SK-N-SH (cell line): ENCODE results near the gene ATP6V0C.

Source experiments
- CHD2 ChIP-seq: fragments of 150-350 bp; IDR thresholded peaks from 2 replicates; pipeline ENCODE4 v1.6.1; 2018; ENCODE audit warnings: low read length; ENCODE audit not compliant: partially characterized antibody
- EP300 ChIP-seq, 2 experiments: IDR thresholded peaks; 2 replicates each; pipeline versions ENCODE4 v1.4.0 to v1.6.1; 2012; ENCODE audit warnings: borderline replicate concordance in 1 of 2, low read depth in 1 of 2, low read length in 1 of 2
- EZH2phosphoT487 ChIP-seq: fragments of 200-600 bp; sonication (generic); IDR thresholded peaks from 2 replicates; pipeline ENCODE4 v1.6.1; 2017; ENCODE audit warnings: low read depth, mixed run types, mild to moderate bottlenecking, antibody characterized with exemption, moderate library complexity, borderline replicate concordance
- GABPA ChIP-seq: IDR thresholded peaks from 2 replicates; pipeline ENCODE4 v1.4.0; 2012; ENCODE audit warnings: low read depth, mild to moderate bottlenecking
- GATA2 ChIP-seq: sonication (generic); formaldehyde crosslinking; IDR thresholded peaks from 2 replicates; pipeline ENCODE4 v1.5.0; 2020; ENCODE audit warnings: mild to moderate bottlenecking, missing genetic modification reagents
- JUND ChIP-seq: IDR thresholded peaks from 2 replicates; pipeline ENCODE4 v1.4.0; 2012
- MXI1 ChIP-seq: IDR thresholded peaks from 2 replicates; pipeline ENCODE4 v1.6.1; 2012; ENCODE audit warnings: mild to moderate bottlenecking, low read depth, low read length, improper control_type of control experiment
- POLR2AphosphoS5 ChIP-seq: IDR thresholded peaks from 2 replicates; pipeline ENCODE4 v1.6.1; 2012; ENCODE audit warnings: low read depth, low read length
- RCOR1 ChIP-seq: fragments of 150-350 bp; IDR thresholded peaks from 2 replicates; pipeline ENCODE4 v1.6.1; 2017; ENCODE audit warnings: antibody characterized with exemption, low read length
- RFX5 ChIP-seq: IDR thresholded peaks from 2 replicates; pipeline ENCODE4 v1.6.1; 2012; ENCODE audit warnings: mild to moderate bottlenecking, improper control_type of control experiment, low read length
- TCF12 ChIP-seq: IDR thresholded peaks from 2 replicates; pipeline ENCODE4 v1.4.0; 2012
- TF ChIP-seq, protein P1 (sequence below): fragments of 200-600 bp; sonication (generic); IDR thresholded peaks from 2 replicates; pipeline ENCODE4 v1.6.1; 2017; ENCODE audit warnings: antibody characterized with exemption, mild to moderate bottlenecking, moderate library complexity

DNA sequence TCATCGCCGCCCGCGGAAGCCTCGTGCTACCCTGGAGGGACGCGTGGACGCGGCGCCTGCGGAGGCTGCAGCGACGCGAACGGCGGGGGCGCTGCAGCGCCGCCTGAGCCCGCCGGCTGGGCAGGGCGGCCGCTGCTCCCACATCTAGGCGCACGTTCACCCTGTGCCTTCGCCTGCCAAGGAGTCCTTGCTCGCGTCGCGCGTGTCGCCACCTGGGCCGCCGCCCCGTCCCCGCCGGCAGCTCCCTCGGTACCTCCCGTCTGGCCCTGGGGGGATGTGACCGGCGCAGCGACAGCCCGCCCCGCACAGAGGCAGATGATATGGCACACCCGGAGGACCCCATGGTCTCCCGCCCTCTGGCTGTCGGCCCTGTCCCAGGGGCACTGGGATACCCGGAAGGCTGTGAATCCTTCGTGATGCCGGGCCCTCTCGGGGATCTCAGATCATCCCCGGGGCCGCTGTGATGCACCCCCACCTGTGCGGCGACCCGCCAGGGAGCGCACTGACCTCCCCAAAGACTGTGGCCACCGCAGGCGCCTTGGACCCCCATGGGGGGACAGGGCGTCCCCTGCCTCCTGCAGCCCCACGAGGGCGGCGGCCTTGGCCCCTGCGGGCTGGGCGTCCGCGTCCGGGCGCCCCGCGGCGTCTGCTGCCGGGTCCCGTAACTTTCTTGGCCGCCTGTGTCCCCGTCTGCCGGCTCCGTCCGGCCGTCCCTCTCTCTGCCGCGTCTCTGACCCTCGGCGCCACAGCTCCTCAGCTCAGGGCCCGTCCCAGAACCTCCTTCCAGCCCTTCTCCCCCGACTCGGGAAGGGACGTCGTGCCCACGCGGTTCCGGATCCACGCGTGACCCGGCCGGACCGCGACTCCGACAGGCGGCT is 39.5 kb upstream of the ATP6V0C start:
- TF ChIP-seq CHD2 (no peak), RCOR1 (no peak), POLR2AphosphoS5 (no peak), TCF12 (no peak), JUND (no peak), GATA2 (CRISPR knock-in tag) (no peak), EP300 (IDR thresholded peaks at IDR 0.05; ENCODE audit: borderline replicate concordance in 1 of 2, low read depth in 1 of 2, low read length in 1 of 2) (no peak), EZH2phosphoT487 (no peak), MXI1 (peak; percentile 74), RFX5 (no peak), GABPA (no peak)
- TF ChIP-seq, protein P1, sequence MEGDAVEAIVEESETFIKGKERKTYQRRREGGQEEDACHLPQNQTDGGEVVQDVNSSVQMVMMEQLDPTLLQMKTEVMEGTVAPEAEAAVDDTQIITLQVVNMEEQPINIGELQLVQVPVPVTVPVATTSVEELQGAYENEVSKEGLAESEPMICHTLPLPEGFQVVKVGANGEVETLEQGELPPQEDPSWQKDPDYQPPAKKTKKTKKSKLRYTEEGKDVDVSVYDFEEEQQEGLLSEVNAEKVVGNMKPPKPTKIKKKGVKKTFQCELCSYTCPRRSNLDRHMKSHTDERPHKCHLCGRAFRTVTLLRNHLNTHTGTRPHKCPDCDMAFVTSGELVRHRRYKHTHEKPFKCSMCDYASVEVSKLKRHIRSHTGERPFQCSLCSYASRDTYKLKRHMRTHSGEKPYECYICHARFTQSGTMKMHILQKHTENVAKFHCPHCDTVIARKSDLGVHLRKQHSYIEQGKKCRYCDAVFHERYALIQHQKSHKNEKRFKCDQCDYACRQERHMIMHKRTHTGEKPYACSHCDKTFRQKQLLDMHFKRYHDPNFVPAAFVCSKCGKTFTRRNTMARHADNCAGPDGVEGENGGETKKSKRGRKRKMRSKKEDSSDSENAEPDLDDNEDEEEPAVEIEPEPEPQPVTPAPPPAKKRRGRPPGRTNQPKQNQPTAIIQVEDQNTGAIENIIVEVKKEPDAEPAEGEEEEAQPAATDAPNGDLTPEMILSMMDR = peak; percentile 34
